HCT116 (cell line): ENCODE data around the gene ASPA. TPM values are rescaled to one million over a fixed set of nuclear protein-coding genes. Genes with fewer than 3 reads are reported as not detected.

Source experiments
- ATAC-seq: fragments of 200-7000 bp; cut with Tn5 transposase; 2 replicates; pipeline ENCODE4 v1.9.1; 2020; ENCODE audit warnings: mild to moderate bottlenecking, moderate library complexity
- BruUV-seq: library from RNA; stranded (reverse); fragments of 400-500 nt; replicated peaks from 2 replicates; lab custom pipeline; 2021; lab: Mats Ljungman, UMichigan
- CTCF ChIA-PET: fragments of 300-600 bp; sonication (Branson Sonifier 250); formaldehyde crosslinking; loops from one replicate; lab custom pipeline; 2021; ENCODE audit warnings: antibody characterized with exemption; lab: Charles Lee
- POLR2A ChIA-PET: fragments of 300-600, 350-600 bp; sonication (Branson Sonifier 250); formaldehyde crosslinking; loops from one replicate; lab custom pipeline; 2021; ENCODE audit warnings: antibody characterized with exemption; lab: Charles Lee
- RAD21 ChIA-PET, 2 experiments: fragments of 300-600 bp; sonication (Branson Sonifier 250); formaldehyde crosslinking; loops; one replicate each; lab custom pipeline; 2023; ENCODE audit warnings: low total read pairs in 2 of 2; ENCODE audit not compliant: uncharacterized antibody in 2 of 2, unreplicated experiment in 2 of 2, low non-redundant PET in 1 of 2; lab: Charles Lee
- DNase-seq: peaks from one replicate; pipeline ENCODE4 v3.0.0-alpha.2; 2010; ENCODE audit warnings: low read depth, low spot score
- H2AFZ ChIP-seq: fragments of 200-600 bp; shearing (Covaris generic), sonication (generic); 2 replicates; pipeline ENCODE4 v1.6.1; 2017; ENCODE audit warnings: low read depth, mixed run types, mixed read lengths, antibody characterized with exemption, low read length; ENCODE audit not compliant: poor library complexity, severe bottlenecking
- H3K27ac ChIP-seq: 2 replicates; pipeline ENCODE4 v1.5.1; 2012; ENCODE audit warnings: low read depth, low read length
- H3K27me3 ChIP-seq: fragments of 200-600 bp; sonication (generic); 2 replicates; pipeline ENCODE4 v1.6.1; 2016; ENCODE audit warnings: mixed run types, low read length, mixed read lengths; ENCODE audit not compliant: insufficient read depth
- H3K36me3 ChIP-seq, 2 experiments: fragments of 200-500 bp in 1 of 2; fragments of 200-600 bp in 1 of 2; sonication (Bioruptor generic) in 1 of 2; sonication (generic) in 1 of 2; 2 replicates each; pipeline versions ENCODE4 v1.5.1 to v1.6.1; 2014 to 2016; ENCODE audit warnings: low read length in 2 of 2, inconsistent platforms in 1 of 2, mixed read lengths in 1 of 2, mixed run types in 1 of 2; ENCODE audit not compliant: insufficient read depth in 2 of 2, control insufficient read depth in 1 of 2
- H3K4me1 ChIP-seq, 2 experiments: fragments of 200-600 bp in 1 of 2; sonication (generic) in 1 of 2; 2 replicates each; pipeline versions ENCODE4 v1.5.1 to v1.6.1; 2012 to 2017; ENCODE audit warnings: low read length in 2 of 2, inconsistent platforms in 1 of 2, mild to moderate bottlenecking in 1 of 2, mixed read lengths in 1 of 2, mixed run types in 1 of 2, moderate library complexity in 1 of 2; ENCODE audit not compliant: insufficient read depth in 2 of 2, control insufficient read depth in 1 of 2
- H3K4me2 ChIP-seq: fragments of 200-600 bp; sonication (generic); 2 replicates; pipeline ENCODE4 v1.6.1; 2017; ENCODE audit warnings: mixed run types, low read length, mixed read lengths
- H3K4me3 ChIP-seq, 2 experiments: fragments of 200-600 bp in 1 of 2; sonication (generic) in 1 of 2; replicated peaks in 1 of 2; 2 replicates each; pipeline ENCODE4 v1.5.1; 2011 to 2016; ENCODE audit warnings: low read length in 2 of 2, control low read depth in 1 of 2, low read depth in 1 of 2, mild to moderate bottlenecking in 1 of 2, mixed read lengths in 1 of 2, mixed run types in 1 of 2
- H3K79me2 ChIP-seq: fragments of 200-600 bp; sonication (generic); 2 replicates; pipeline ENCODE4 v1.6.1; 2017; ENCODE audit warnings: mild to moderate bottlenecking, mixed run types, low read length, moderate library complexity, mixed read lengths; ENCODE audit not compliant: insufficient read depth
- H3K9ac ChIP-seq: fragments of 200-600 bp; sonication (generic); 2 replicates; pipeline ENCODE4 v1.6.1; 2016; ENCODE audit warnings: low read length, mixed read lengths
- H3K9me2 ChIP-seq: fragments of 200-600 bp; sonication (generic), shearing (Covaris generic); 2 replicates; pipeline ENCODE4 v1.6.1; 2017; ENCODE audit warnings: mixed run types, mild to moderate bottlenecking, moderate library complexity; ENCODE audit not compliant: insufficient read depth
- H3K9me3 ChIP-seq, 2 experiments: fragments of 200-500 bp in 1 of 2; fragments of 200-600 bp in 1 of 2; sonication (Bioruptor generic) in 1 of 2; sonication (generic) in 1 of 2; 2 replicates each; pipeline ENCODE4 v1.6.1; 2014 to 2017; ENCODE audit warnings: low read length in 2 of 2, mixed read lengths in 2 of 2, inconsistent platforms in 1 of 2, low read depth in 1 of 2, mild to moderate bottlenecking in 1 of 2, mixed run types in 1 of 2, moderate library complexity in 1 of 2; ENCODE audit not compliant: control insufficient read depth in 1 of 2, insufficient read depth in 1 of 2
- H4K20me1 ChIP-seq: fragments of 200-600 bp; sonication (generic), shearing (Covaris generic); 2 replicates; pipeline ENCODE4 v1.6.1; 2017; ENCODE audit warnings: mixed run types, mild to moderate bottlenecking, moderate library complexity; ENCODE audit not compliant: insufficient read depth
- CTCF ChIP-seq, 3 experiments: fragments of 200-600 bp in 1 of 3; sonication (generic) in 1 of 3; IDR thresholded peaks in 2 of 3; conservative IDR thresholded peaks in 1 of 3; 2 replicates each; pipeline ENCODE4 v1.5.1; 2012 to 2017; ENCODE audit warnings: low read depth in 2 of 3, low read length in 2 of 3, antibody characterized with exemption in 1 of 3, borderline replicate concordance in 1 of 3, control low read depth in 1 of 3, mild to moderate bottlenecking in 1 of 3, mixed read lengths in 1 of 3, mixed run types in 1 of 3, moderate library complexity in 1 of 3; ENCODE audit not compliant: insufficient read depth in 1 of 3
- EGR1 ChIP-seq: IDR thresholded peaks from 2 replicates; pipeline ENCODE4 v1.6.1; 2012; ENCODE audit warnings: low read depth
- EZH2phosphoT487 ChIP-seq: fragments of 200-600 bp; IDR thresholded peaks from 2 replicates; pipeline ENCODE4 v1.6.1; 2018; ENCODE audit warnings: antibody characterized with exemption, borderline replicate concordance
- MAX ChIP-seq: IDR thresholded peaks from 2 replicates; pipeline ENCODE4 v1.6.1; 2012
- POLR2AphosphoS5 ChIP-seq: IDR thresholded peaks from 2 replicates; pipeline ENCODE4 v1.6.1; 2011; ENCODE audit warnings: mild to moderate bottlenecking, low read depth, low read length, moderate library complexity
- RAD21 ChIP-seq: IDR thresholded peaks from 2 replicates; pipeline ENCODE4 v1.6.1; 2012; ENCODE audit warnings: low read depth, mild to moderate bottlenecking
- SP1 ChIP-seq: IDR thresholded peaks from 2 replicates; pipeline ENCODE4 v1.6.1; 2012; ENCODE audit warnings: low read depth
- YY1 ChIP-seq: IDR thresholded peaks from 2 replicates; pipeline ENCODE4 v1.6.1; 2011; ENCODE audit warnings: low read length, low read depth, moderate library complexity, mild to moderate bottlenecking; ENCODE audit not compliant: insufficient replicate concordance; ENCODE audit errors: extremely low read depth
- intact Hi-C: fragments of 100-400 bp; cut with micrococcal nuclease; formaldehyde crosslinking; loops from 2 replicates; pipeline ENCODE4 v1.10.0; 2022
- total RNA-seq: library from RNA; stranded (reverse); gene quantifications from one replicate; pipeline ENCODE4 v1.2.1, GENCODE V29; 2021; ENCODE audit not compliant: unreplicated experiment

The ASPA gene
- total RNA-seq, 1 experiment from 2014 or later, result not detected

GRCh38 chr17:3534881-3535252, 59.1 kb downstream of the ASPA start:
- ChIA-PET POLR2A (interaction anchor here (0.7 to 0.8 kb wide), 4 partner anchors 22 to 104 kb away, joined by 3 to 6 read pairs (median 4); no protein-coding TSS in a partner anchor), RAD21 (interaction anchor here (0.6 to 0.7 kb wide), 2 partner anchors 21 to 94 kb away, joined by 3 to 4 read pairs; no protein-coding TSS in a partner anchor), CTCF (interaction anchor here (0.6 to 1.3 kb wide), 4 partner anchors 11 to 104 kb away, joined by 3 to 5 read pairs (median 4); partner anchors contain the start of genes CTNS and SHPK)
- Histone ChIP-seq H3K4me3 (peak overlapping the region; percentile 39 to 54), H4K20me1 (no peaks in the 10 kb centered on the region), H3K4me1 (peaks cover 5 to 16% of the 10 kb centered on the region in 2 experiments; a peak in 3 of 4 replicates), H3K4me2 (peak overlapping the region; percentile 76), H3K9me2 (no peaks in the 10 kb centered on the region), H2AFZ (no peak overlapping the region), H3K79me2 (no peaks in the 10 kb centered on the region), H3K36me3 (no peaks in the 10 kb centered on the region), H3K27ac (peak overlapping the region; percentile 60), H3K27me3 (no peaks in the 10 kb centered on the region), H3K9me3 (no peaks in the 10 kb centered on the region), H3K9ac (peak overlapping the region; percentile 21; the same call in 1 of the 2 replicates)
- no peak for TF ChIP-seq SP1
- peak; percentile 40 for TF ChIP-seq POLR2AphosphoS5
- peak; percentile 87 for ATAC-seq
- intact Hi-C loops, result loop anchor here (5.0 to 10.0 kb wide), 2 partner anchors 102 to 490 kb away; partner anchors contain the start of genes CTNS and SHPK
- no TSS peak for BruUV-seq
- DNase-seq, result peak; percentile 67

- CTCF ChIA-PET, result interaction anchor here (0.7 to 1.3 kb wide), 3 partner anchors 11 to 104 kb away, joined by 3 to 5 read pairs (median 4); partner anchors contain the start of genes CTNS and SHPK
- Histone ChIP-seq H3K79me2 (no peaks in the 10 kb centered on the region), H3K27me3 (no peaks in the 10 kb centered on the region), H3K4me3 (peak overlapping the region; percentile 39 to 54), H3K9me2 (no peaks in the 10 kb centered on the region), H3K4me1 (peaks cover 5 to 16% of the 10 kb centered on the region in 2 experiments; a peak in 3 of 4 replicates), H3K36me3 (no peaks in the 10 kb centered on the region), H3K9ac (peak overlapping the region; percentile 47), H2AFZ (peak overlapping the region; percentile 50), H3K9me3 (no peaks in the 10 kb centered on the region), H4K20me1 (no peaks in the 10 kb centered on the region), H3K27ac (peak overlapping the region; percentile 60; the same call in 1 of the 2 replicates), H3K4me2 (peak overlapping the region; percentile 76)
- TF ChIP-seq RAD21 (peak; percentile 68), CTCF (IDR thresholded peaks at IDR 0.05 in 2 of 3, conservative IDR thresholded peaks at IDR 0.05 in 1 of 3; ENCODE audit: borderline replicate concordance in 1 of 3, insufficient read depth in 1 of 3, low read depth in 2 of 3, low read length in 2 of 3) (peak; percentile 46 to 80 (median 79)), YY1 (no peak), SP1 (no peak), EGR1 (no peak), EZH2phosphoT487 (no peak), MAX (peak; percentile 37; the same call in 1 of the 2 replicates)
- peak; percentile 76 for DNase-seq
- peak; percentile 86 for ATAC-seq
- POLR2A ChIA-PET, result interaction anchor here (0.7 to 0.8 kb wide), 4 partner anchors 21 to 103 kb away, joined by 3 to 6 read pairs (median 4); no protein-coding TSS in a partner anchor
- no TSS peak for BruUV-seq
- intact Hi-C loops, result loop anchor here (5.0 to 10.0 kb wide), 2 partner anchors 102 to 491 kb away; partner anchors contain the start of genes CTNS and SHPK
- RAD21 ChIA-PET, result interaction anchor here in 1 of 2 experiments (0.7 kb wide), 1 partner anchor 94 kb away, joined by 3 read pairs; no protein-coding TSS in a partner anchor
Observed at GRCh38 chr17:3535253-3535995, 59.6 kb downstream of the ASPA start.
